GM12801 (cell line): Measurements from ENCODE around the gene HYOU1.

Experiments used
- CTCF ChIP-seq: IDR thresholded peaks from one replicate; pipeline ENCODE4 v1.5.1; 2011; ENCODE audit warnings: control low read depth; ENCODE audit not compliant: insufficient read length; ENCODE audit errors: extremely low read depth

Gene HYOU1

GRCh38 chr11:119006656-119007055, 50.3 kb downstream of the HYOU1 start:
- no peak for TF ChIP-seq CTCF

- no peak for TF ChIP-seq CTCF
These were observed 56.1 kb downstream of the HYOU1 start for GRCh38 chr11:119000906-119001305.

DNA sequence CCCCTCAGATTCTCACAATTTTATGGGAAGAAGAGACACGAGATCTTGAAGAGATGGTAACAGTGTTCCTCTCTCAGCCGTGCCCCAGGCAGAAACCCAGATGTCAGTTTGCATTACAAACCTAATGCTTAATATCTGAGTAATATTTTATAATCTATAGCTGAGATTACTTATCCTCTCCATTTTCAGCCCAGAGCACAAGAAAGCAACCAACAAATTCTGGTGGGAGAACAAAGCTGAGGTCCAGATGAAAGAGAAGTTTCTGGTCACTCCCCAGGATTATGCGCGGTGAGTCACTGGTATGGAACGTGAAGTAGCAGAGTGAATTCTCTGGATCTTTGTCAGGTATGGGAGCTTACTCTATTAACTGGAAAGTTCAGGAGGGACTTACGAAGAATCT, 58.2 kb downstream of the HYOU1 start:
- no peak for TF ChIP-seq CTCF

- no peak for TF ChIP-seq CTCF
These were observed 58.7 kb downstream of the HYOU1 start for GRCh38 chr11:118998388-118998717.

GRCh38 chr11:118997627-118998387, 59.2 kb downstream of the HYOU1 start, which contains the start of gene CENATAC:
TSS of gene CENATAC (plus strand) at chr11:118998138. CDS start at chr11:118998198, 60 bp downstream.
- TF ChIP-seq CTCF = no peak

- no peak for TF ChIP-seq CTCF
These were observed 59.9 kb downstream of the HYOU1 start for GRCh38 chr11:118996926-118997626.
